IMR-90 (cell line): ENCODE measurements around the gene COL12A1. TPM values are rescaled to one million over a fixed set of nuclear protein-coding genes. Genes with fewer than 3 reads are reported as not detected.

Source experiments
- ATAC-seq: fragments of 200-7000 bp; cut with Tn5 transposase; 2 replicates; pipeline ENCODE4 v1.9.1; 2020; ENCODE audit warnings: low read depth, mild to moderate bottlenecking, moderate library complexity
- BruUV-seq: library from RNA; stranded (reverse); fragments of 400-500 nt; replicated peaks from 2 replicates; lab custom pipeline; 2021; lab: Mats Ljungman, UMichigan
- CTCF ChIA-PET: fragments of 300-600 bp; formaldehyde crosslinking; extraction: SDS; loops from one replicate; lab custom pipeline; 2021; ENCODE audit warnings: antibody characterized with exemption; lab: Yijun Ruan, JAX
- POLR2A ChIA-PET: fragments of 300-600 bp; sonication (Branson Sonifier 250); formaldehyde crosslinking; loops from one replicate; lab custom pipeline; 2022; ENCODE audit warnings: antibody characterized with exemption; ENCODE audit not compliant: unreplicated experiment; lab: Charles Lee
- DNase-seq: peaks from one replicate; pipeline ENCODE4 v3.0.0; 2013
- H2AFZ ChIP-seq: replicated peaks from 2 replicates; pipeline ENCODE3; 2013; ENCODE audit warnings: low read length, mild to moderate bottlenecking; ENCODE audit not compliant: poor library complexity
- H2AK5ac ChIP-seq: 2 replicates; pipeline ENCODE4 v1.6.1; 2013; ENCODE audit warnings: low read depth, low read length, inconsistent platforms
- H2AK9ac ChIP-seq: replicated peaks from 2 replicates; pipeline ENCODE3; 2013; ENCODE audit warnings: mild to moderate bottlenecking, low read depth, low read length, moderate library complexity; ENCODE audit not compliant: poor library complexity
- H2BK120ac ChIP-seq: 2 replicates; pipeline ENCODE4 v1.6.1; 2013; ENCODE audit warnings: low read depth, low read length, inconsistent platforms
- H2BK15ac ChIP-seq: 3 replicates; pipeline ENCODE4 v1.6.1; 2013; ENCODE audit warnings: low read depth, low read length, inconsistent platforms
- H2BK20ac ChIP-seq: 2 replicates; pipeline ENCODE4 v1.6.1; 2013; ENCODE audit warnings: low read depth, mild to moderate bottlenecking, inconsistent platforms, low read length, moderate library complexity
- H2BK5ac ChIP-seq: 2 replicates; pipeline ENCODE4 v1.6.1; 2013; ENCODE audit warnings: mild to moderate bottlenecking, low read depth, low read length, inconsistent platforms; ENCODE audit not compliant: poor library complexity, severe bottlenecking
- H3K14ac ChIP-seq: replicated peaks from 2 replicates; pipeline ENCODE4 v1.6.1; 2013; ENCODE audit warnings: low read depth, low read length, inconsistent platforms
- H3K18ac ChIP-seq: 2 replicates; pipeline ENCODE4 v1.6.1; 2013; ENCODE audit warnings: low read depth, low read length, control low read depth
- H3K23ac ChIP-seq: 2 replicates; pipeline ENCODE4 v1.6.1; 2013; ENCODE audit warnings: low read depth, low read length, inconsistent platforms
- H3K27ac ChIP-seq: 2 replicates; pipeline ENCODE4 v1.5.1; 2013; ENCODE audit warnings: mild to moderate bottlenecking, control low read depth, low read length; ENCODE audit not compliant: insufficient read depth
- H3K27me3 ChIP-seq: 2 replicates; pipeline ENCODE4 v1.6.1; 2013; ENCODE audit warnings: low read length; ENCODE audit not compliant: control insufficient read depth, insufficient read depth
- H3K36me3 ChIP-seq: 2 replicates; pipeline ENCODE4 v1.6.1; 2013; ENCODE audit warnings: low read length, mixed read lengths; ENCODE audit not compliant: control insufficient read depth, insufficient read depth
- H3K4ac ChIP-seq: 2 replicates; pipeline ENCODE4 v1.6.1; 2013; ENCODE audit warnings: low read depth, low read length, inconsistent platforms
- H3K4me1 ChIP-seq: 2 replicates; pipeline ENCODE4 v1.6.1; 2013; ENCODE audit warnings: low read length, mixed read lengths; ENCODE audit not compliant: control insufficient read depth, insufficient read depth
- H3K4me2 ChIP-seq: 2 replicates; pipeline ENCODE4 v1.6.1; 2013; ENCODE audit warnings: low read depth, mild to moderate bottlenecking, control low read depth, low read length, moderate library complexity
- H3K4me3 ChIP-seq: 2 replicates; pipeline ENCODE4 v1.5.1; 2013; ENCODE audit warnings: low read depth, mild to moderate bottlenecking, control low read depth, low read length, moderate library complexity; ENCODE audit not compliant: insufficient read depth
- H3K56ac ChIP-seq: 2 replicates; pipeline ENCODE4 v1.6.1; 2013; ENCODE audit warnings: low read length, inconsistent platforms; ENCODE audit not compliant: insufficient read depth; ENCODE audit errors: extremely low read depth
- H3K79me1 ChIP-seq, 2 experiments: 2 replicates each; pipeline ENCODE4 v1.6.1; 2013; ENCODE audit warnings: low read length in 2 of 2, inconsistent platforms in 1 of 2, low read depth in 1 of 2
- H3K9ac ChIP-seq: 2 replicates; pipeline ENCODE4 v1.6.1; 2013; ENCODE audit warnings: low read depth, low read length, control low read depth
- H3K9me1 ChIP-seq: 2 replicates; pipeline ENCODE4 v1.6.1; 2013; ENCODE audit warnings: low read length, inconsistent platforms; ENCODE audit not compliant: insufficient read depth
- H3K9me3 ChIP-seq: 2 replicates; pipeline ENCODE4 v1.6.1; 2013; ENCODE audit warnings: low read length; ENCODE audit not compliant: control insufficient read depth, insufficient read depth
- H4K20me1 ChIP-seq: 2 replicates; pipeline ENCODE4 v1.6.1; 2013; ENCODE audit warnings: low read length, inconsistent platforms; ENCODE audit not compliant: insufficient read depth
- H4K5ac ChIP-seq: 2 replicates; pipeline ENCODE4 v1.6.1; 2013; ENCODE audit warnings: mild to moderate bottlenecking, low read depth, low read length, control low read depth
- H4K8ac ChIP-seq, 2 experiments: 2 replicates each; pipeline ENCODE4 v1.6.1; 2013; ENCODE audit warnings: low read depth in 2 of 2, low read length in 2 of 2, control low read depth in 1 of 2, inconsistent platforms in 1 of 2
- H4K91ac ChIP-seq: 2 replicates; pipeline ENCODE4 v1.6.1; 2013; ENCODE audit warnings: low read depth, low read length, inconsistent platforms; ENCODE audit not compliant: insufficient read depth
- BHLHE40 ChIP-seq: fragments of 150-350 bp; IDR thresholded peaks from 2 replicates; pipeline ENCODE4 v1.6.1; 2016; ENCODE audit warnings: mild to moderate bottlenecking, low read depth, low read length
- CEBPB ChIP-seq: IDR thresholded peaks from 2 replicates; pipeline ENCODE4 v1.6.1; 2012; ENCODE audit warnings: low read depth, low read length, improper control_type of control experiment
- CHD1 ChIP-seq: IDR thresholded peaks from 2 replicates; pipeline ENCODE4 v1.6.1; 2012; ENCODE audit warnings: low read depth, low read length, improper control_type of control experiment
- CTCF ChIP-seq: conservative IDR thresholded peaks from 2 replicates; pipeline ENCODE4 v1.5.1; 2012; ENCODE audit warnings: mild to moderate bottlenecking, low read depth, low read length, improper control_type of control experiment
- ELK1 ChIP-seq: fragments of 150-350 bp; IDR thresholded peaks from 2 replicates; pipeline ENCODE4 v1.6.1; 2016; ENCODE audit warnings: low read depth, mild to moderate bottlenecking, low read length, moderate library complexity, borderline replicate concordance
- FOS ChIP-seq: fragments of 150-350 bp; IDR thresholded peaks from 2 replicates; pipeline ENCODE4 v1.6.1; 2016; ENCODE audit warnings: low read depth, low read length
- MAFK ChIP-seq: IDR thresholded peaks from 2 replicates; pipeline ENCODE4 v1.6.1; 2012; ENCODE audit warnings: low read depth, low read length, improper control_type of control experiment
- MAZ ChIP-seq: IDR thresholded peaks from 2 replicates; pipeline ENCODE4 v1.6.1; 2012; ENCODE audit warnings: low read depth, mild to moderate bottlenecking, low read length, improper control_type of control experiment, moderate library complexity, borderline replicate concordance
- MXI1 ChIP-seq: IDR thresholded peaks from 2 replicates; pipeline ENCODE4 v1.6.1; 2012; ENCODE audit warnings: low read depth, mild to moderate bottlenecking, low read length, moderate library complexity, borderline replicate concordance
- NFE2L2 ChIP-seq: fragments of 150-350 bp; IDR thresholded peaks from 2 replicates; pipeline ENCODE4 v1.6.1; 2016; ENCODE audit warnings: low read depth, mild to moderate bottlenecking, low read length
- POLR2A ChIP-seq: IDR thresholded peaks from 2 replicates; pipeline ENCODE4 v1.6.1; 2012; ENCODE audit warnings: mild to moderate bottlenecking, low read depth, low read length
- RAD21 ChIP-seq: IDR thresholded peaks from 2 replicates; pipeline ENCODE4 v1.6.1; 2012; ENCODE audit warnings: low read length, improper control_type of control experiment
- RCOR1 ChIP-seq: IDR thresholded peaks from 2 replicates; pipeline ENCODE4 v1.6.1; 2012; ENCODE audit warnings: mild to moderate bottlenecking, low read length, improper control_type of control experiment; ENCODE audit not compliant: insufficient replicate concordance
- RFX5 ChIP-seq: IDR thresholded peaks from 2 replicates; pipeline ENCODE4 v1.8.0; 2012; ENCODE audit warnings: low read depth, mild to moderate bottlenecking, low read length, moderate library complexity
- SMC3 ChIP-seq: fragments of 150-350 bp; IDR thresholded peaks from 2 replicates; pipeline ENCODE4 v1.6.1; 2016; ENCODE audit warnings: low read depth, mild to moderate bottlenecking, antibody characterized with exemption, low read length, moderate library complexity
- USF2 ChIP-seq: fragments of 150-350 bp; IDR thresholded peaks from 2 replicates; pipeline ENCODE4 v1.6.1; 2017; ENCODE audit warnings: mild to moderate bottlenecking, antibody characterized with exemption, low read length, low read depth
- WGBS, 2 experiments: methylation state at CpG; one replicate each; pipeline versions ENCODE4 v1.1.5 to v1.1.7; 2013; ENCODE audit warnings: missing lambda C conversion rate in 2 of 2; ENCODE audit not compliant: insufficient read length in 1 of 2; ENCODE audit errors: extremely low coverage in 2 of 2; 5-methylcytosine and 5-hydroxymethylcytosine counted together
- dilution Hi-C: fragments of 300-500 bp; cut with HindIII; formaldehyde crosslinking; loops from one replicate; pipeline ENCODE4 v1.14.3; 2018; ENCODE audit warnings: low sequenced_read_pairs; ENCODE audit not compliant: unreplicated experiment
- in situ Hi-C: fragments of 300-500 bp; cut with MboI; formaldehyde crosslinking; loops from 3 replicates; pipeline ENCODE4 v1.14.3; 2019; ENCODE audit warnings: low sequenced_read_pairs, inconsistent platforms, mixed read lengths
- intact Hi-C: fragments of 100-400 bp; cut with micrococcal nuclease; formaldehyde crosslinking; loops from 2 replicates; pipeline ENCODE4 v1.10.0; 2022
- polyA plus RNA-seq, 3 experiments: library from polyadenylated mRNA; depleted of rRNA; stranded (reverse); fragments of >200 nt; gene quantifications; 2 replicates each; pipeline ENCODE4 v1.2.3, GENCODE V29; 2012; ENCODE audit warnings: low replicate concordance in 1 of 3
- total RNA-seq: library from RNA; depleted of rRNA; stranded (reverse); fragments of >200 nt; gene quantifications from 2 replicates; pipeline ENCODE4 v1.2.3, GENCODE V29; 2012

Gene COL12A1
- total and polyA plus RNA-seq, 2 of the 4 experiments (the other 2 are of a cell fraction), result 350 to 452 TPM

GRCh38 chr6:75213732-75214131, 7.9 kb upstream of the COL12A1 start:
- H3K79me1 ChIP-seq, result 0 out of 4 replicates have a peak, but pooled peaks cover 0 to under 1% of the 10 kb centered on the region in 2 experiments
- no peak overlapping the region for H4K91ac ChIP-seq
- intact Hi-C loops, result no loop called here
- H3K4me3 ChIP-seq, result no peak overlapping the region
- no peak overlapping the region for H3K4ac ChIP-seq
- BruUV-seq, result no TSS peak
- peaks cover 8% of the 10 kb centered on the region for H3K4me1 ChIP-seq
- H2BK120ac ChIP-seq, result no peak overlapping the region
- POLR2A ChIA-PET, result no interaction called here
- in situ Hi-C loops, result loop anchor here (5.0 to 10.0 kb wide), 4 partner anchors 1126 to 1539 kb away; no protein-coding TSS in a partner anchor
- H2BK15ac ChIP-seq, result no peak overlapping the region
- dilution Hi-C loops, result no loop called here
- H3K9ac ChIP-seq, result no peak overlapping the region
- H3K9me1 ChIP-seq, result 0 out of 2 replicates have a peak, but pooled peaks cover 2% of the 10 kb centered on the region
- H3K9me3 ChIP-seq, result no peaks in the 10 kb centered on the region
- H4K5ac ChIP-seq, result no peak overlapping the region
- no peaks in the 10 kb centered on the region for H3K36me3 ChIP-seq
- no peak overlapping the region for H3K27ac ChIP-seq
- H2BK5ac ChIP-seq, result no peak overlapping the region
- H3K56ac ChIP-seq, result no peak overlapping the region
- no CpG with 5 or more reads among the region's 2 CpGs for WGBS, 2 experiments
- H3K4me2 ChIP-seq, result no peak overlapping the region
- no peak for TF ChIP-seq POLR2A
- no peak for TF ChIP-seq USF2
- no peak for TF ChIP-seq RFX5
- no peak for TF ChIP-seq RAD21
- TF ChIP-seq RCOR1, result no peak
- TF ChIP-seq CHD1, result no peak
- no peak for TF ChIP-seq CTCF
- TF ChIP-seq SMC3, result no peak
- TF ChIP-seq MAFK, result no peak
- TF ChIP-seq ELK1, result no peak
- TF ChIP-seq MXI1, result no peak
- TF ChIP-seq CEBPB, result no peak
- no peak for TF ChIP-seq BHLHE40
- no peak for TF ChIP-seq MAZ
- no peak for TF ChIP-seq FOS
- TF ChIP-seq NFE2L2, result no peak
- DNase-seq, result no peak
- H2BK20ac ChIP-seq, result no peak overlapping the region
- no peak overlapping the region for H4K8ac ChIP-seq
- no peak overlapping the region for H3K18ac ChIP-seq
- no peak overlapping the region for H2AFZ ChIP-seq
- no peaks in the 10 kb centered on the region for H4K20me1 ChIP-seq
- CTCF ChIA-PET, result interaction anchor here (0.6 kb wide), 1 partner anchor 1480 kb away, joined by 7 read pairs; no protein-coding TSS in a partner anchor
- H2AK9ac ChIP-seq, result no peak overlapping the region
- H3K14ac ChIP-seq, result no peak overlapping the region
- no peak overlapping the region for H3K23ac ChIP-seq
- no peak for ATAC-seq
- H2AK5ac ChIP-seq, result no peak overlapping the region; the same call in 1 of the 2 replicates
- H3K27me3 ChIP-seq, result no peaks in the 10 kb centered on the region
